Measurements from ENCODE around the gene TMX4. TPM values are rescaled to one million over a fixed set of nuclear protein-coding genes. Genes with fewer than 3 reads are reported as not detected.

Gene TMX4
- total RNA-seq, 1 experiment from 2014 or later = 11.7 TPM

GRCh38 chr20:7977709-7978108, 41.9 kb downstream of the TMX4 start:
- H3K4me1 ChIP-seq (ENCODE audit: insufficient read depth, low read length) = no peaks in the 10 kb centered on the region; the same call in 1 of the 2 replicates
- Mint-ChIP-seq H3K27ac (no peak overlapping the region), H3K4me3 (no peak overlapping the region), H3K27me3 (ENCODE audit: low read depth) (peaks cover 1% of the 10 kb centered on the region; the same call in 1 of the 2 replicates), H3K4me1 (peaks cover 8 to 9% of the 10 kb centered on the region in 2 experiments), H3K9me3 (no peaks in the 10 kb centered on the region), H3K36me3 (ENCODE audit: insufficient read depth in 1 of 3, low read depth in 3 of 3) (peaks cover 2 to 6% (median 3%) of the 10 kb centered on the region in 3 experiments; a peak in 5 of 7 replicates)
- H3K27me3 ChIP-seq (ENCODE audit: insufficient read depth, low read length) = no peaks in the 10 kb centered on the region
- no peaks in the 10 kb centered on the region for H3K9me3 ChIP-seq (ENCODE audit: control insufficient read depth, low read depth, low read length)
- H3K79me2 ChIP-seq (ENCODE audit: insufficient read depth, low read length) = no peaks in the 10 kb centered on the region; the same call in 1 of the 2 replicates
- no peak overlapping the region for H3K23ac ChIP-seq (ENCODE audit: insufficient read length, low read depth, low read length)
- no peak overlapping the region for H2BK12ac ChIP-seq (ENCODE audit: insufficient read length, low read depth, low read length)
- no peak overlapping the region for H3K14ac ChIP-seq (ENCODE audit: insufficient read depth, low read length)
- no peak overlapping the region for H3K27ac ChIP-seq (ENCODE audit: insufficient read length, low read depth, low read length)
- H4K91ac ChIP-seq (ENCODE audit: insufficient read length, low read depth, low read length) = no peak overlapping the region
- no peak overlapping the region for H3K9ac ChIP-seq (ENCODE audit: extremely low read depth, insufficient read length, low read length)
- H3K18ac ChIP-seq (ENCODE audit: insufficient read length, low read depth, low read length) = no peak overlapping the region
- H3K56ac ChIP-seq (ENCODE audit: insufficient read length, low read depth, low read length) = no peak overlapping the region
- H2AK5ac ChIP-seq (ENCODE audit: insufficient read length, low read length) = no peak overlapping the region
- DNase-seq = no peak
- no peak overlapping the region for H4K8ac ChIP-seq (replicated peaks; ENCODE audit: insufficient read length, low read depth, low read length)
- H3K4me2 ChIP-seq (ENCODE audit: insufficient read depth, insufficient read length, low read length) = no peak overlapping the region
- H3K4ac ChIP-seq (ENCODE audit: low read depth, low read length) = no peak overlapping the region
- H2AFZ ChIP-seq (ENCODE audit: low read length) = no peak overlapping the region
- no peak overlapping the region for H2BK5ac ChIP-seq (ENCODE audit: insufficient read length, low read length)
- TF ChIP-seq CTCF (conservative IDR thresholded peaks at IDR 0.05) = no peak
- no peaks in the 10 kb centered on the region for H4K20me1 ChIP-seq (ENCODE audit: control insufficient read depth, insufficient read depth, insufficient read length)
- H3T11ph ChIP-seq (ENCODE audit: low read length) = no peak overlapping the region
- H3K79me1 ChIP-seq (ENCODE audit: insufficient read depth, low read depth, low read length, poor library complexity, severe bottlenecking) = no peaks in the 10 kb centered on the region
- no peak overlapping the region for H2BK15ac ChIP-seq (ENCODE audit: low read depth, low read length)
- H2BK120ac ChIP-seq (ENCODE audit: low read depth, low read length, poor library complexity, severe bottlenecking) = no peak overlapping the region
- no peak overlapping the region for H4K5ac ChIP-seq (ENCODE audit: insufficient read length, low read depth, low read length)
- H3K23me2 ChIP-seq (ENCODE audit: insufficient read length, low read depth, low read length, poor library complexity, severe bottlenecking) = no peaks in the 10 kb centered on the region
- H2BK20ac ChIP-seq (ENCODE audit: low read depth, low read length, poor library complexity, severe bottlenecking) = no peak overlapping the region
- WGBS (ENCODE audit: extremely low coverage, insufficient read length, low lambda C conversion rate) = no CpG with 5 or more reads among the region's 5 CpGs
